Inflammatory macrophage (primary cell): ENCODE results near the gene NCOR2.

Experiments used
- DNase-seq, 2 donors: peaks; one replicate each; pipeline ENCODE4 v3.0.0-alpha.2; 2020 to 2022

The NCOR2 gene

GRCh38 chr12:124576061-124576650, 8.7 kb upstream of the NCOR2 start:
- DNase-seq, result no peak

- DNase-seq, result peak in 1 of 2 donors; percentile 61
These were observed 6.7 kb upstream of the NCOR2 start for GRCh38 chr12:124573839-124574786.

DNA sequence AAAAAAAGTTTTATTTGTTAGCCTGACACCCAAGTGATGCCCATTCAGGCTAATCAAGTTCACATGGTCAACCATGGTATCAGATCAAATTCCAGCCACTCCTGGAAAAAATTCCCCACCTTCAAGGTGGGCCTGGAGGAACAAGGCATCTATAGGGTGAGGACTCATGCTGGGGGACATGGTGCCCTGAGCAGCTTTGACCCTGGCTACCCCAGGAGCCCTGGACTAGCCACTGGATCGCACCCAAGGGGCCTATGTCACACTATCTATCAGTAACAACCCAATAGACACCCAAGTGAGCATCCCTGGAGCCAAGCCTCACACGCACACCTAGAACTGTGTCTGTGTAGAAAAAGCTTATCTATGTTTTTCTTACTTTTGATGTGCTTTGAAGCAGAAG, 4.1 kb upstream of the NCOR2 start:
- no peak for DNase-seq

- DNase-seq, result no peak
These were observed 3.4 kb upstream of the NCOR2 start for GRCh38 chr12:124570810-124571209.

DNA sequence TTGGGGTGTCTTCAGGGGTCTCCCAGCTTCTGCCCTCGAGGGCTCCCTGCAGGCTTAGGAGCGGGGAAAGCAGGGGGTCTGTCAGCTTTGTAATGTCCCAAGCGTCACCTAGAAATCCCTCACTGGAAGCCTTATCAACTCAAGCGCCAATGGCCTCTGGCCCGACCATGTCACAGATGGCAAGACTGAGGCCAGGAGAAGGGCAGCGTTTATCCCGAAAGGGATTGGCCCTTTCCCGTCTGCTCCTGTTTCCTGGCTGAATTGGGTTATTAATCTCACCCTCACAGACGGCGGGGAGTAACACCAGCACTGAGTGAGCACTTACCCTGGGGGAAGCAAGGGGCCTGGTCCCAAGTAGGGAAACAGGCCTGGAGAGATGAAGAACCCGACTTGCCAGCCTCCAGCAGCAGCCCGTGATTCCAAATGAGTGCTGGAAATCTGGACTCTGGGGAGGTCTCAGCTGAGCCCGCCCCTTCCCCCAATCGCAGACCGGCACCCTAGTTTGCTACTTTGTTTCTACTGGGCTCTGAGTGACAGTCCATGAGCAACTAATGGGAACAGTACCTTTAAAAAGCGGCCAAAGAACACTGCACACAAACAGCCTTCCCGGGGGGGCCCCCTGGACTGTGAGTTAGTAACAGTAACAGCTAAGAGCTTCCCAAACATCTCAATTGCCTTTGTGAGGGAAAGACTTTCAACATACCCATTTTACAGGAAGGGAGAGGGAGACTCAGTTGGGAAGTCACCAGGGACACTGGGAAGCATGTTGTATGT, 2.1 kb upstream of the NCOR2 start:
- DNase-seq, result no peak

GRCh38 chr12:124568431-124569374, 1.3 kb upstream of the NCOR2 start:
- peak; percentile 79 to 93 for DNase-seq

DNA sequence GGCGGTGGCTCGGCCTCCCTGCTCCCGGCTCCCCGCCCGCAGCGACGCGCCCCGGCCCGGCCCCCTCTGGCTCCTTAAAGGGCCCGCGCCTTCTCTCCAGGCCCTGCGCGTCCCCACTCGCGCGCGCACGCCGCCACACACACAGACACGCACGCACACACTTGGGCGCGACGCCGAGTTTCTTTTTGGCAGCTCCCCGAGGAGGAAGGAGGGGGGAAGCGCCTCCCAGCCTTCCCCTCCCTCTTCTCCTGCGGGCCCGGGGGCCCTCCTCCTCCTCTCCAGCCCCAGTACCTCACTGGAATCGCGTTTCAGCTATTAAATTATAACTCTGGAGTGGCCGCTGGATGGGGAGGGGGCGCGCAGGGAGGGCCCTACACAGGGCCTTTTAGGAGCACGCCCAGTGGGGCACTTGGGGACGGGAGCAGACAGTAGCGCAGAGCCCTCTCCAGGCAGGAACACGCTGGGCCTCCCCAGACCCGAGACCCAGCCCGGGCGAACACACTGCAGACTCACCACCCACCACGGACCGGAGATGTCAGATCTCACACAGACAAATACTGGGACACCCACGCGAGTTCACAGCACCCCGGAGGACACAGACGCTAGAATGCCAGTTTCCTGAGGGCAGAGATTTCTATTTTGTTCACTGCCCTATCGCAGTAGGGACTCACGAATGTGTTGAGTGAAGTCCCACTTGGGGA, 411 bp upstream of the NCOR2 start:
- peak; percentile 85 to 87 for DNase-seq

- peak; percentile 53 to 70 for DNase-seq
These were observed 1.0 kb downstream of the NCOR2 start for GRCh38 chr12:124566161-124566996.

DNA sequence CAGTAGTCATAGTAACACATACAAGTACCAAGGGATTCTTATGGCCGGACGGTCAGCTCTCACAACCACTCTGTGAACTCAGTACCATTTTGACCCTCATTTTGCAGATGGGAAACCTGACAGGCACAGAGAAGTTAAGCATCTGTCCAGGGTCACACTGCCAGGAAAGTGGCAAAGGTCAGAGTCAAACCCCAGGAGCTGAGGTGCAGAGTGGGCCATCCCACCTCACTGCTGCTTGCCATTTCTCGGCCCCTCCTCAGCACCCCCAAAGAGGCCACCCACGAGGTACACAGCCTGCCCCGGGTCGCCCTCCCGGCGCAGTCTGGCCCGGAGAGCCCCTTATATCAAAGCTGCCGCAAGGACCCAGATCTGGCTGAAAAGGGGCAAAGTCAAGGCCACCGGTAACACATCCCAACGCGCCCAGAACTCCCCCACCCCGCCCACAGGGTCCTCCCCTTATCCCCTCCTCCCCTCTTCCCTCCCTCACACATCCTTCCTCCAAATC, 1.7 kb downstream of the NCOR2 start:
- no peak for DNase-seq

GRCh38 chr12:124564971-124565491, 2.4 kb downstream of the NCOR2 start:
- DNase-seq, result no peak

GRCh38 chr12:124564232-124564958, 3.0 kb downstream of the NCOR2 start:
- no peak for DNase-seq

- DNase-seq, result no peak
These were observed 3.6 kb downstream of the NCOR2 start for GRCh38 chr12:124563809-124564208.

- DNase-seq, result no peak
These were observed 4.0 kb downstream of the NCOR2 start for GRCh38 chr12:124563401-124563800.

DNA sequence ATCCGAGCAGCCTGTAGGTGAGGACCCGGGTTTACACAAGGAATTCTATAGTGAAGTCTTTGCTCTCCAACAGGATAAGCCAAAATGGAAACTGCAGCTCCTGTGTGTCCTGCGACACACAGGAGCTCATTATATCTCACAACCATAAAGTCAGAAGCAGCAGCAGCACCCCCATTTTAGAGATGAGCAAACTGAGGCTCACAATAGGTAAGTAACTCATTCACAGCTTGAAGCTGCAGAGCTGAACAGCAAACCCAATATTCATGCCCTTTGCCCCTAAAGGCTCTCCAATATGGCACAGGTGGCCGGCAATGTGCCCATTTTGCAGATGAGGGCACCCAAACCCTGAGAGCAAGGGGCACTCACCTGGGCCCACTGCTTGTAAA, 4.6 kb downstream of the NCOR2 start:
- no peak for DNase-seq

GRCh38 chr12:124562018-124562795, 5.2 kb downstream of the NCOR2 start:
- no peak for DNase-seq

GRCh38 chr12:124561231-124561630, 6.2 kb downstream of the NCOR2 start:
- peak; percentile 24 to 40 for DNase-seq

- DNase-seq, result peak in 1 of 2 donors; percentile 13
These were observed 7.1 kb downstream of the NCOR2 start for GRCh38 chr12:124560146-124560890.
